Measurements from ENCODE around the gene SMIM36.
"Not testable (repeated sequence)": the region's sequence is repeated elsewhere in the genome, so short reads cannot be mapped to it uniquely, and the experiment has no call there.

The SMIM36 gene

GRCh38 chr17:55416470-55417052 lies 94.7 kb downstream of the SMIM36 start:
- no peak for DNase-seq (ENCODE audit: low read depth in 2 of 2)

- DNase-seq (ENCODE audit: low read depth in 2 of 2) = no peak
Measured at GRCh38 chr17:55416000-55416399, 95.3 kb downstream of the SMIM36 start.

DNA sequence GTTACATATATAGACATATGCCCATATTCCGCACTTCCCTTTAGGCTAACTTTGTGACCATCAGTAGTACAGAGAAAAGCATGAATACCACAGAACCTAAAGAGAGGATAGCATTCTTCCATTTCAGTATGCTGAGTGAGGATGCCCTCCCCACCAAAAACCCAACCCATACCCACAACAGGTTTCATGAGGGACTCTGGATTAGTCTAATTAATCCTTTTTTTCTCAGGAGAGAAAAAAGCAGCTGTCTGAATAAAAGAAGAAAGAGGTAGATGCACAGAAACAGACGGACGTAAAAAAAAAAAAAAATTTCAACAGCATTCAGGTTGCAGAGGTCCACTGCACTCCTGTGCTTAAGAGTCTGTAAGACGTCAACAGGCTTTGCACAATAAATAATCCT lies 96.3 kb downstream of the SMIM36 start:
- no peak for DNase-seq (ENCODE audit: low read depth in 2 of 2)

DNA sequence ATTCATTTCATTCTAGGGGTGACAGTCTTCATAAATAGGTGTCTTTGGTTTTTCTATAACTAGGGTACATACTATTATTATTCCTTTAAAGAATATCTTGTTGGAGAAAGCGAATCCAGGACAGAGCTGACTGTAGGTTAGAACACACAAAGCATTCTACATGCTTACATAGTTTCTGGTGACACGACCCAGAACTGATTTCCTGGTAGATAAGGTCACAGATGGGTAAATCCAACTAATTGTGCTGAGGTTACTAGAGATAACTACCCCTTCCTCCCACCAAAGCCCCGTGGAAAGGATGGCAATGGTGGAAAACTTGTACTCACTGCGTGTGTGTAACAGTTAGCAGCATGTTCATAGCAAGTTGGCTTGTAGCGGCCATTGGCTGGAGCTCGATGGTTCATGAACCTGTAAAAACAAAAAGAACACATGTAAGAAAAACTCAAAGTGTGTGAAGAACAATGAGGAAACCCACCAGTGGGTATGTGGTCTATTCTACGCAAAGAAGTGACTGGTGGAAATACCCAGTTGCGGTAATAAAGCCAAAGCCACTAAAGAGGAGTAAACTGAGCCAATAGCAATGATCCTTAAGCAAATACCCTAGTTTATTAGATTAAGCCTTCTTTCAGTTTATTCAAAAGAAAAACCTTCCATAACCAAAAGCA lies 97.3 kb downstream of the SMIM36 start:
- DNase-seq (ENCODE audit: low read depth in 2 of 2) = no peak

GRCh38 chr17:55411463-55411855 lies 99.8 kb downstream of the SMIM36 start:
- no peak for DNase-seq (ENCODE audit: low read depth in 2 of 2)

DNA sequence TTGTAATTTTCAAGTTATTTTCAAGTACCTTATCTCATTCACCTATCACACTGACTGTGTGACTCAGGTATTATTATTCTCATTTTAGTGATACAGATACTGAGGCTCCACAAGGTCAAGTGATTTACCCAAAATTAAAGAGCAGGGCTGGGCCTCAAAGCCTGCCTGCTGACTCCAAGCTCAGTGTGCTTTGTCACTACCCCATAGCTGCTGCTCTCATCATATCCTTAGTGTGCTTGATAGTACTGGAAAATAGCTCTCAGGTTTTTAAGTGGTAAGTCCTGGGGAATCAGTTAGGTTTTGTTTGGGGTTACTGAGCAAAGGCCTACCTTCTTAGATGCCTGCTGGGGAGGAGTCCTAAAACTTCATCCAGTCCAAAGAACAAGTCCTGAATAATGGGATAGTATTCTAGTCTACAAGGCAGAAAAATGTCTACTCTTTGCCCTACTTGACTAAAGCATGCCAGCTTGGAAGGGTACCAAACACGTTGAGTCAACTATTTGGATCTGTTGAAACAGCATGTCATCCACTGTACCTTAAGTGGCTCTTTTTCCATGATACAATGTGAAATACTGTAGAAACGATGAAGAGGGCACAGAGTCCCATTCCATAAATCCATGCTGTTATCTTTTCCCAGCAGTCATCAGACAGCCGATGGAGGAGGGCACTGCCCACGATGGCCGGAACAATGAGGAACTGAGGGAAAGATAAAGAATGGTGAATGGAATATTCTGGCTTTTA lies 100.4 kb downstream of the SMIM36 start:
- no peak for DNase-seq (ENCODE audit: low read depth in 2 of 2)

- DNase-seq (ENCODE audit: low read depth in 2 of 2) = no peak
Measured at GRCh38 chr17:55409030-55409800, 102.0 kb downstream of the SMIM36 start.

DNA sequence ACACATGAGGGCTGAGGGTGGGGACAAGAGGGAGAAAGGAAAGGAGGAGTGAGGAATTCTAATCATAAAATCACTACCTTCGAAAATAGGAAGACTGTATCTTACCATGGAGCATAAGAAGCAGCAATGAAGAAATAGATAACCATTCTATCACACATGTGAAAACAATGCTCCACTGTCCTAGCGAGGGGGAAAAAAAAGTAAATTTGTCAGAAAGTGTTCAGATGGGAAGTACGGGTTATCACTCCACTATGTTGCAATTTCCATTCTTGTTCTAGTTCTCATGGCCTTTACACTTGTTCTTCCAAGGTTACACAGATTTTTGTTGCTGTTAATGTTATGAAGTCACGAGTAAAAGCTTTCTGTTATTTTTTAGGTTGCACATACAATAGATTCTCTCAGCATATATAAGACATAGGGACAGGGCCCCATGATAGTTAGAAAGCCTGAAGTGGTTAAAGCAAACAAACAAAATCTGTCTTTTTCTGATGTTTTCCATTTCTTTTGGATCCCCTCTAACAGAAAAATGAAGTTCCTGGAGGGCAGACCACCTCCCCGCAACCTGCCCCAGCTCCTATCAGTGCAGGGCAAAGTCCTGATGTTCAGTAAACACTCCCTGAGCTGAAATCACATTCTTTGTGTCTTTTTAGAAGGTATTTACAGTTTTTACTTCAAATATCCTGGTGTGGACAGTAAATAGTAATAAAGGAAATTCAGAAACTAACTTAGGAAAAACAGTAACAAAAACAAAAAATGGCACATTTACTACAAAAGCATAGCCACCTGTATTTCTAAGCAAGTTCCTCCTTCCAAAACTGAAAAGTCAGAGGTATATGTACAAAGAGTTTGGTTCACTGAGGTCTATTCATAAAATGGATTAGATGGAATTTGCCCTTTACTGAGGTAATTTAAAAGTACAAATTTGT lies 103.3 kb downstream of the SMIM36 start:
- DNase-seq (ENCODE audit: low read depth in 2 of 2) = no peak

DNA sequence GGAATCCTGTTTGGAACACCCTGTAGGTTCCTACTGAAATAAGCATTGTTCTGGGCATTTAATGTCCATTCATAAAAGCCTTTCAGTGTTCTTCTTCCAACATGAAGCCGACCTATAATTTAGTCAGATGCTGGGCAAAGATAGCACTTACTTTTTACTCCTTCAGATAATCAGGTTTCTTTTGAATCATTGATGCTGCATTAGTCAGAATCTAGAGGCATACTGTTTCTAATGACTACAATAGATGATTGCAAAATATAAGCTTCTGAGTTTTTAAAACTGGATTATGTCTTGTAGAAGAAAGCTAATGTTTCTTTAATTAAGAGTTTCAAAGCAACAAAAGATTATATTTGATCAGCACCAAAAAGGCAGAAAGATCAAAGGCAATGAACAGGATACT lies 105.7 kb downstream of the SMIM36 start:
- no peak for DNase-seq (ENCODE audit: low read depth in 2 of 2)

DNA sequence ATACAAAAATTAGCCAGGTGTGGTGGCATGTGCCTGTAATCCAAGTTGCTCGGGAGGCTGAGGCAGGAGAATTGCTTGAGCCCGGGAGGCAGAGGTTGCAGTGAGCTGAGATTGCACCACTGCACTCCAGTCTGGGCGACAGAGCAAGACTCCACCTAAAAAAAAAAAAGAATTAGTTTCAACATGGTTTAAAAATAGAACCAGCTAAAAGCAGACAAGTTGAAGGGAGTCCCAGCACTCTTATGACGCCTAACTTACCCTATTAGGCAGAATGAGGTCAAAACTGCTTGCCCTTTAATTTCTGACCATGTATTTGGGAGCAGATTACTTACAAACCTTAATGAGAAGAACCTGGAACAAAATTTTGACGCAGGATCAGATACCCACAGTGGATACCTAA lies 107.1 kb downstream of the SMIM36 start:
- DNase-seq (ENCODE audit: low read depth in 2 of 2) = not testable (repeated sequence)

GRCh38 chr17:55402374-55402773 lies 108.9 kb downstream of the SMIM36 start:
- no peak for DNase-seq (ENCODE audit: low read depth in 2 of 2)
